Activated CD4-positive, alpha-beta memory T cell treated with anti-CD3 and anti-CD28 coated beads for 36 hours (primary cell): Measurements from ENCODE around the gene KLHL34. TPM values are rescaled to one million over a fixed set of nuclear protein-coding genes. Genes with fewer than 3 reads are reported as not detected.

Experiments used
- CTCF ChIA-PET: fragments of 350-600 bp; sonication (Branson Sonifier 250); formaldehyde crosslinking; loops from one replicate; lab custom pipeline; 2021; ENCODE audit warnings: antibody characterized with exemption, inconsistent platforms; lab: Charles Lee
- POLR2A ChIA-PET: fragments of 350-600 bp; sonication (Branson Sonifier 250); formaldehyde crosslinking; loops from one replicate; lab custom pipeline; 2021; ENCODE audit warnings: antibody characterized with exemption; lab: Charles Lee
- DNase-seq: peaks from one replicate; pipeline ENCODE4 v3.0.0-alpha.2; 2020
- H3K27ac Mint-ChIP-seq: one replicate; pipeline ENCODE4 v1.8.0; 2021; ENCODE audit warnings: mixed read lengths
- H3K27me3 Mint-ChIP-seq: one replicate; pipeline ENCODE4 v1.8.0; 2021; ENCODE audit warnings: mixed read lengths
- H3K36me3 Mint-ChIP-seq: one replicate; pipeline ENCODE4 v1.8.0; 2021; ENCODE audit warnings: mixed read lengths
- H3K4me1 Mint-ChIP-seq: one replicate; pipeline ENCODE4 v1.8.0; 2021; ENCODE audit warnings: low read depth, mixed read lengths
- H3K4me3 Mint-ChIP-seq: one replicate; pipeline ENCODE4 v1.8.0; 2021; ENCODE audit warnings: mild to moderate bottlenecking, mixed read lengths
- H3K9me3 Mint-ChIP-seq: one replicate; pipeline ENCODE4 v1.8.0; 2021; ENCODE audit warnings: mixed read lengths
- intact Hi-C: fragments of 100-400 bp; cut with micrococcal nuclease; formaldehyde crosslinking; loops from one replicate; pipeline ENCODE4 v1.15.1; 2023
- total RNA-seq, 2 experiments: library from RNA; stranded (reverse); gene quantifications; one replicate each; pipeline ENCODE4 v1.2.3, GENCODE V29; 2021

KLHL34 gene
- total RNA-seq, 2 experiments from 2014 or later, result 0.70 to 0.71 TPM

GRCh38 chrX:21666679-21667078 is 8.5 kb upstream of the KLHL34 start:
- H3K27me3 Mint-ChIP-seq, result no peaks in the 10 kb centered on the region
- no peaks in the 10 kb centered on the region for H3K9me3 Mint-ChIP-seq
- ChIA-PET CTCF (no interaction called here), POLR2A (no interaction called here)
- no peak overlapping the region for H3K4me3 Mint-ChIP-seq
- intact Hi-C loops, result no loop called here
- no peaks in the 10 kb centered on the region for H3K4me1 Mint-ChIP-seq
- DNase-seq, result no peak
- no peaks in the 10 kb centered on the region for H3K36me3 Mint-ChIP-seq
- no peak overlapping the region for H3K27ac Mint-ChIP-seq

DNA sequence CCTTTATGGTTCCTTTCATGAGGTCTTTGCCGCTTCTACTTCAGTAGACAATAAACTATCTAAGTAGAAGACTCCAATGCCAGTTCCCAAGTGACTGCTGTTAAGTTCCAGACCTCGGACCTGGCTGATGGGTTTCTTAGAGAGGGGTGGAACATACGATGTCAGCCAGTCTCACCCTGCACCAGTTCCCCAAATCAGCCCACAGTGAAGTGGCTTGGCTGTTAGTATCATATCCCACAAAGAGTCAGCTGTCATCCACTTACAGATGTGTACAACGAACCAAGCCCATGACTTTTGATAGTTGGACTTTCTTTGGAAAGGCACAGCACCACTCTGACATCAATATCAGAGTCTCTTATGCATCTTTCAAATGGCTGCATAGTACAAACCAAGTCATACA is 8.1 kb upstream of the KLHL34 start:
- ChIA-PET CTCF (no interaction called here), POLR2A (no interaction called here)
- no peak overlapping the region for H3K27ac Mint-ChIP-seq
- intact Hi-C loops, result no loop called here
- H3K27me3 Mint-ChIP-seq, result no peaks in the 10 kb centered on the region
- H3K9me3 Mint-ChIP-seq, result no peaks in the 10 kb centered on the region
- H3K4me3 Mint-ChIP-seq, result no peak overlapping the region
- H3K36me3 Mint-ChIP-seq, result no peaks in the 10 kb centered on the region
- no peak for DNase-seq
- no peaks in the 10 kb centered on the region for H3K4me1 Mint-ChIP-seq

DNA sequence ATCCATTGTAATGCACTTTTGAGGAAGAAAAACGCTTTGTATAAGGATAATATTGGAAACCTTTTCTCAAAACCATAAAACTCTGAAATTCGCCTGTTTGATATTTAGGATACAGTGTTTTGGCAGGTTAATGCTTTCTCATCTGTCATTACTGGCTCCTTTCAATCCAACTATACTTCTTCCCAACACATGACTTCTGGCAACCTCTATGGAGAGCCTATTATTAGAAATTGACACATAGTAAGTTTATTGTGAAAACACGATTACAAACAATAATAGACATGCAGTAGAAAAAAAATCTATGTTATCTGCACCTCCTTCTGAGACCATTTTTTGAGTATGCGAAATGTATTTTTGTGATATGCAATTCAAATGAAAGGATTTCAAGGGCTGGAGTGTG is 4.6 kb upstream of the KLHL34 start:
- ChIA-PET CTCF (no interaction called here), POLR2A (no interaction called here)
- Mint-ChIP-seq H3K27ac (no peak overlapping the region), H3K4me3 (no peak overlapping the region), H3K27me3 (no peaks in the 10 kb centered on the region), H3K4me1 (peaks cover 5% of the 10 kb centered on the region), H3K36me3 (no peaks in the 10 kb centered on the region), H3K9me3 (no peaks in the 10 kb centered on the region)
- intact Hi-C loops, result no loop called here
- DNase-seq, result no peak

DNA sequence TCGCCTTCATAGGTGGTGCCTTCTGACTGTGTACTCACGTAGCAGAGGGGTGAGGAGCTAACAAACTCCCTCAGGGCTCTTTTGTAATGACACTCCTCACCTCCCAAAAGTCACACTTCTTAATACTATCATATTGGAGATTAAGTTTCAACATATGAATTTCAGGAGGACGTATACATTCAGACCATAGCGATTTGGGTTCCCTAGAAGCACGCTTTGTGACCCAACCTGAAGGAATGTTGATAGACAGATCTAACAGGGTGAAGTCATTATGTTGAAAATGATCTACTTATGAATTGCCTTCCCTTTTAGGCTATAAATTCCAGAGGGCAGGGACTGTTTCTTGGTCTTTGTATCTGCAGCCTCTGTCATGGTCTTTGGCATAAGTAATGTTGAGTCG is 3.2 kb upstream of the KLHL34 start:
- ChIA-PET POLR2A (no interaction called here), CTCF (no interaction called here)
- Mint-ChIP-seq H3K36me3 (peaks cover 1% of the 10 kb centered on the region), H3K9me3 (no peaks in the 10 kb centered on the region), H3K27me3 (no peaks in the 10 kb centered on the region), H3K4me3 (no peak overlapping the region), H3K4me1 (peaks cover 6% of the 10 kb centered on the region), H3K27ac (no peak overlapping the region)
- DNase-seq, result no peak
- intact Hi-C loops, result no loop called here

GRCh38 chrX:21660156-21660555 is 2.0 kb upstream of the KLHL34 start:
- Mint-ChIP-seq H3K9me3 (no peaks in the 10 kb centered on the region), H3K27me3 (no peaks in the 10 kb centered on the region), H3K4me1 (peaks cover 6% of the 10 kb centered on the region), H3K27ac (no peak overlapping the region), H3K36me3 (peaks cover 1% of the 10 kb centered on the region), H3K4me3 (no peak overlapping the region)
- intact Hi-C loops, result no loop called here
- ChIA-PET CTCF (no interaction called here), POLR2A (no interaction called here)
- DNase-seq, result no peak

DNA sequence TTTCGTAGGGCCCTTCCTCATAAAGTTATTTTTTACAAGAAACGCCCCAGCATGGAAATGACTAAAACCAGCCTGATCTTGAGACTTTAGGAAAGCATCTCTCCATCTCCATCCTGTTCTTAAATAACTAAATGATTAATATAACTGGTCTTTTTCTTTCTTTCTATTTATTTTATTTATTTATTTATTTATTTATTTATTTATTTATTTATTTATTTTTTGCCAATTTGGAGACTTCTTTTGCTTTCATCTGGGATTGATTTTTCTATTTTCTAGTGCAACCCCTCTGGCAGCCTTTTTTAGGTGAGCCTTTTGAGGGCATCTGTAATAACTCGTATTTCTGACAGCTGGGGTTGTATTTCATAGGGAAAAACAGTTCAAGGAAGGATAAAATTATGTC is 1.2 kb upstream of the KLHL34 start:
- H3K27ac Mint-ChIP-seq, result no peak overlapping the region
- H3K4me3 Mint-ChIP-seq, result peak overlapping the region; percentile 60
- H3K4me1 Mint-ChIP-seq, result peaks cover 6% of the 10 kb centered on the region
- H3K36me3 Mint-ChIP-seq, result peaks cover 1% of the 10 kb centered on the region
- CTCF ChIA-PET, result no interaction called here
- H3K9me3 Mint-ChIP-seq, result no peaks in the 10 kb centered on the region
- no peak for DNase-seq
- POLR2A ChIA-PET, result no interaction called here
- H3K27me3 Mint-ChIP-seq, result no peaks in the 10 kb centered on the region
- intact Hi-C loops, result no loop called here

GRCh38 chrX:21658746-21659145 is 616 bp upstream of the KLHL34 start:
- peak; percentile 35 for DNase-seq
- no peak overlapping the region for H3K27ac Mint-ChIP-seq
- no peaks in the 10 kb centered on the region for H3K9me3 Mint-ChIP-seq
- peaks cover 6% of the 10 kb centered on the region for H3K4me1 Mint-ChIP-seq
- intact Hi-C loops, result no loop called here
- peak overlapping the region; percentile 60 for H3K4me3 Mint-ChIP-seq
- H3K27me3 Mint-ChIP-seq, result no peaks in the 10 kb centered on the region
- CTCF ChIA-PET, result no interaction called here
- POLR2A ChIA-PET, result no interaction called here
- peaks cover 1% of the 10 kb centered on the region for H3K36me3 Mint-ChIP-seq

DNA sequence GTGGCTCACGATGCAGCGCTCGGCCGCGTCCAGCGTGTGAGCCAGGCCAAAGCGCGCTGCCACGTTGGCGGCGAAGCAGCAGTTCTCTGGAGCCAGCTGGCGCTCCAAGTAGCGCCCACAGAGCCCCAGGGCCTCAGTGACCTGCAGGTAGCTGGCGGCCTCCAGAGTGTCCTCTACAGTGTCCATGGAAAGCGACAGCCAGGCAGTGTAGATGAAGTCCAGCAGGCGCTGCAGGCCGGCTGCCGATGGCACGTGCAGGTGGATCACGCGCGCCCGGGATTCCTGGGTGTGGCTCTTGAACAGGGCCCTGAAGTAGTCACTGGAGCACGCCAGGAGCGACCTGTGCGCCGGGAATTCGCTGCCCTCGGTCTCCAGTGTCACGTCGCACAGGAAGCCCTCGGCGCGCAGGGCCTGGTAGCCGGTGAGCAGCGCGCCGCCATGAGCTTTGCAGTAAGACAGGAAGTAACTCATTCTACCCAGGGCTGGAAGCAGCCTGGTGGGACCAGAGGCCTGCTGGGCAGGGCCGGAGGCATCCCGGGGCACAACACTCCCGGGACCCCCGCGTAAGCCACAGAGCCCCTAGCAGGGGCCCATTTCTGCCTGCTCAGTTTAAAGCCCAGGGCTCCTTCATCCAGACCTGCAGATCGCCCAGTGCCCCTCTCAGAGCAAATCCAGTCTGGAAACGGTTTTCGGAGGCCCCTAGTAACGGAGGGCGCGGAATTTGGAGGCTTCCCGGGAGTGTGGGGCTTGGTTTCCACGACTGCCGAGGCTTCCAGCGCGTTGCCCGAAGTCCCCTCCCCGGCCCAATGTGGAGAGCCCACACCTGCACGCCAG is 595 bp downstream of the KLHL34 start:
- CTCF ChIA-PET, result no interaction called here
- H3K36me3 Mint-ChIP-seq, result peaks cover 1% of the 10 kb centered on the region
- peaks cover 6% of the 10 kb centered on the region for H3K4me1 Mint-ChIP-seq
- DNase-seq, result peak; percentile 15
- peak overlapping the region; percentile 23 for H3K27ac Mint-ChIP-seq
- POLR2A ChIA-PET, result no interaction called here
- intact Hi-C loops, result no loop called here
- no peaks in the 10 kb centered on the region for H3K9me3 Mint-ChIP-seq
- no peaks in the 10 kb centered on the region for H3K27me3 Mint-ChIP-seq
- H3K4me3 Mint-ChIP-seq, result peak overlapping the region; percentile 61

- intact Hi-C loops, result no loop called here
- Mint-ChIP-seq H3K27me3 (no peaks in the 10 kb centered on the region), H3K36me3 (peaks cover 1% of the 10 kb centered on the region), H3K27ac (no peak overlapping the region), H3K9me3 (no peaks in the 10 kb centered on the region), H3K4me1 (peaks cover 6% of the 10 kb centered on the region), H3K4me3 (no peak overlapping the region)
- DNase-seq, result no peak
- POLR2A ChIA-PET, result no interaction called here
- CTCF ChIA-PET, result no interaction called here
Measured at GRCh38 chrX:21656587-21657317, 1.4 kb downstream of the KLHL34 start.

- CTCF ChIA-PET, result no interaction called here
- DNase-seq, result no peak
- H3K27ac Mint-ChIP-seq, result no peak overlapping the region
- POLR2A ChIA-PET, result no interaction called here
- H3K4me3 Mint-ChIP-seq, result no peak overlapping the region
- intact Hi-C loops, result no loop called here
- peaks cover 6% of the 10 kb centered on the region for H3K4me1 Mint-ChIP-seq
- no peaks in the 10 kb centered on the region for H3K9me3 Mint-ChIP-seq
- H3K36me3 Mint-ChIP-seq, result peaks cover 1% of the 10 kb centered on the region
- no peaks in the 10 kb centered on the region for H3K27me3 Mint-ChIP-seq
Measured at GRCh38 chrX:21655901-21656586, 2.1 kb downstream of the KLHL34 start.

DNA sequence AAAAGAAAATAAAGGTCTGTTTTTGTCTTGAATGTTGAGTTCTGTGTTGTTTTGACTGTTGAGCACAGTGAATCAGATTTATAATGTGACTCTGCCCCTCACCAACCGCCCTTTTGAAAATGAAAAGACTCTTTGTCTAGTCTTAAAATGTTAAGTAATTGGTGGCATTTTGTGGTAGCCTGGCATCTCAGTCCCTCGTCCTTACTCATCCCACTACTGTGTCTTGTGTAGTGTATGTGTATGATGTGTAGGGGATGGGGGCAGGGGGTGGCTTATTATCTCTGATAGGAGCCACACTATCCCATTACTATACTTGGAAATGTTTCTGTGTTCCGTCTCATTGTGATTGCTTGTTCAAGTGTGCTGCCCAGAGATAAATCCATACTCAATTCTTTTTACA is 12.2 kb downstream of the KLHL34 start:
- H3K36me3 Mint-ChIP-seq, result peaks cover 2% of the 10 kb centered on the region
- DNase-seq, result no peak
- intact Hi-C loops, result no loop called here
- no peaks in the 10 kb centered on the region for H3K9me3 Mint-ChIP-seq
- POLR2A ChIA-PET, result no interaction called here
- H3K27me3 Mint-ChIP-seq, result no peaks in the 10 kb centered on the region
- no peak overlapping the region for H3K4me3 Mint-ChIP-seq
- H3K4me1 Mint-ChIP-seq, result no peaks in the 10 kb centered on the region
- CTCF ChIA-PET, result no interaction called here
- H3K27ac Mint-ChIP-seq, result no peak overlapping the region

DNA sequence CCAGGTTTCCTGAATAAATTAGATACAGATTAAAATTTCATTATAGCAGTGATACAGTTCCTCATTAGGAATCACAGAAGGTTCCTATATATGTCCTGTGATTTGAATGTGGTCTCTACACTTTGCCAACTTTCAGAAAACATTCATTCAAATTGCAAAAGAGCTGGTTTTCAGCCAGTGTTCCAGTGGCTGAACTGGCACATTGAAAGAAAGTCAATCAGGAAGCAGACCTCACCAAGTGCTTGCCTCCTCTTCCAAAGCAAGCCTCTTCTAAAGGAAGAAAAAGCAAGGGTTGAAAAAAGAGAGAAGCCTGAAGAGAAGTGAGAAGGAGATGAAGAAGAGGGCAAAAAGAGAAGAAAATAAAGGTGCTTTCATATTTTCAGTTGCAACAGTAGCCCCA is 12.7 kb downstream of the KLHL34 start:
- no peaks in the 10 kb centered on the region for H3K4me1 Mint-ChIP-seq
- H3K4me3 Mint-ChIP-seq, result no peak overlapping the region
- intact Hi-C loops, result no loop called here
- H3K36me3 Mint-ChIP-seq, result peaks cover 2% of the 10 kb centered on the region
- no peak for DNase-seq
- ChIA-PET POLR2A (no interaction called here), CTCF (no interaction called here)
- H3K27me3 Mint-ChIP-seq, result no peaks in the 10 kb centered on the region
- H3K27ac Mint-ChIP-seq, result no peak overlapping the region
- H3K9me3 Mint-ChIP-seq, result no peaks in the 10 kb centered on the region
